ENCODE data around the gene CHRM1.

CHRM1 gene

DNA sequence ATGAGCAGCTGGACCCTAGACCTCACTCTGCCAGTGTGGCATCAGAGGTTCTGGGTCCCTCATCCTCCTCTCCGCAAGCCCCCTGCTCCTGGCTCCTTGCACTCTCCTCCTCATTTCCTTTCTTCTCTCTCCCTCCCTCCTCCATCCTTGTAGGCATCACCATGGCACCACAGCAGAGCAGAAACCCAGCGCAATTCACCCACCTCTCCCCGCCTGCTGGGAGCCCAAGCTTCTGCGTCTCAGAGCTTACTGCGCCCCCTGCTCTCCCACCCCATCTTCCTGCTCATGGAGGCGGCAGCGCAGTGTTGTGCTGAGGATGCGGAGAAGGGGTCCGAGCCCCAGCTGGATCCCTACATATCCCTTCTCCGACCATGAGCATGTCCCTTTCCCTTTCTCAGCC lies 1.7 kb downstream of the CHRM1 start:
- no peaks in the 10 kb centered on the region for H4K20me1 ChIP-seq (ENCODE audit: insufficient read depth, low read length)
- no peaks in the 10 kb centered on the region for H3K9me2 ChIP-seq (replicated peaks; ENCODE audit: insufficient read depth, low read length)
- no peaks in the 10 kb centered on the region for H3K9me3 ChIP-seq (replicated peaks; ENCODE audit: insufficient read depth, low read length)
- TF ChIP-seq EZH2phosphoT487 (IDR thresholded peaks at IDR 0.05; ENCODE audit: low read length): no peak
- no peak for TF ChIP-seq EZH2 (optimal IDR thresholded peaks at IDR 0.05; ENCODE audit: low read depth, low read length)
- TF ChIP-seq, protein P1, sequence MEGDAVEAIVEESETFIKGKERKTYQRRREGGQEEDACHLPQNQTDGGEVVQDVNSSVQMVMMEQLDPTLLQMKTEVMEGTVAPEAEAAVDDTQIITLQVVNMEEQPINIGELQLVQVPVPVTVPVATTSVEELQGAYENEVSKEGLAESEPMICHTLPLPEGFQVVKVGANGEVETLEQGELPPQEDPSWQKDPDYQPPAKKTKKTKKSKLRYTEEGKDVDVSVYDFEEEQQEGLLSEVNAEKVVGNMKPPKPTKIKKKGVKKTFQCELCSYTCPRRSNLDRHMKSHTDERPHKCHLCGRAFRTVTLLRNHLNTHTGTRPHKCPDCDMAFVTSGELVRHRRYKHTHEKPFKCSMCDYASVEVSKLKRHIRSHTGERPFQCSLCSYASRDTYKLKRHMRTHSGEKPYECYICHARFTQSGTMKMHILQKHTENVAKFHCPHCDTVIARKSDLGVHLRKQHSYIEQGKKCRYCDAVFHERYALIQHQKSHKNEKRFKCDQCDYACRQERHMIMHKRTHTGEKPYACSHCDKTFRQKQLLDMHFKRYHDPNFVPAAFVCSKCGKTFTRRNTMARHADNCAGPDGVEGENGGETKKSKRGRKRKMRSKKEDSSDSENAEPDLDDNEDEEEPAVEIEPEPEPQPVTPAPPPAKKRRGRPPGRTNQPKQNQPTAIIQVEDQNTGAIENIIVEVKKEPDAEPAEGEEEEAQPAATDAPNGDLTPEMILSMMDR (IDR thresholded peaks at IDR 0.05; ENCODE audit: low read length): no peak
- H3F3A ChIP-seq (ENCODE audit: insufficient read depth, low read length): no peaks in the 10 kb centered on the region
- no peaks in the 10 kb centered on the region for H3K36me3 ChIP-seq (replicated peaks; ENCODE audit: insufficient read depth, low read length)
- H2AFZ ChIP-seq (ENCODE audit: low read length): no peak overlapping the region
- no peak overlapping the region for H3K9ac ChIP-seq (ENCODE audit: low read length)
- H3K4me1 ChIP-seq (ENCODE audit: low read length): peaks cover 7% of the 10 kb centered on the region; the same call in 1 of the 2 replicates
- peaks cover 81% of the 10 kb centered on the region for H3K27me3 ChIP-seq (replicated peaks; ENCODE audit: insufficient read depth, low read length)
- no peak overlapping the region for H3K27ac ChIP-seq (ENCODE audit: low read length)
- no peak overlapping the region for H3K4me2 ChIP-seq (ENCODE audit: low read depth, low read length)
- no peaks in the 10 kb centered on the region for H3K79me2 ChIP-seq (ENCODE audit: low read length)
- no peak for DNase-seq
- no peak overlapping the region for H3K4me3 ChIP-seq (ENCODE audit: low read length)

DNA sequence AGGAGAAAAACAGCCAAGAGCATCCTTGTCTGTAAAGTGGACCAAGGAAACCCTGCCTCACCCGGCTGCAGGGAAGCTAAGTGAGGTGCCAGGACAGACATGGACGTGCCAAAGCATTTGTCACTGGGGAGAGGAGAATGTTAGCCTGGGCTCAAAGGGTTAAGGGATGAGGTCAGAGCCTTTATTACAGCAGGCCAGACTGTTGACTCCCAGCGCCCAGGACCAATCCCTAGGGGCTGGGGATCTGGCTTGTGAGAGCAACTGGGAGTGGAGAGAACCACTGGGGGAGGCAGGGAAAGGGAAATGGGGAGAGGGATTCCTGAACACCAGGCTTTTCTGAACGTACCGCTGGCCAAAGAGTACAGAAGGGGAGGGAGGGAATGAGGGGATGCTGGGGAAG lies 2.6 kb downstream of the CHRM1 start:
- H3F3A ChIP-seq (ENCODE audit: insufficient read depth, low read length): no peaks in the 10 kb centered on the region
- no peaks in the 10 kb centered on the region for H3K9me3 ChIP-seq (replicated peaks; ENCODE audit: insufficient read depth, low read length)
- no peak overlapping the region for H3K9ac ChIP-seq (ENCODE audit: low read length)
- H4K20me1 ChIP-seq (ENCODE audit: insufficient read depth, low read length): no peaks in the 10 kb centered on the region
- H3K79me2 ChIP-seq (ENCODE audit: low read length): no peaks in the 10 kb centered on the region
- H3K4me3 ChIP-seq (ENCODE audit: low read length): no peak overlapping the region
- H3K27ac ChIP-seq (ENCODE audit: low read length): no peak overlapping the region
- DNase-seq: no peak
- no peak overlapping the region for H2AFZ ChIP-seq (ENCODE audit: low read length)
- peaks cover 75% of the 10 kb centered on the region for H3K27me3 ChIP-seq (replicated peaks; ENCODE audit: insufficient read depth, low read length)
- peaks cover 2% of the 10 kb centered on the region; the same call in 1 of the 2 replicates for H3K4me1 ChIP-seq (ENCODE audit: low read length)
- no peaks in the 10 kb centered on the region for H3K9me2 ChIP-seq (replicated peaks; ENCODE audit: insufficient read depth, low read length)
- no peak overlapping the region for H3K4me2 ChIP-seq (ENCODE audit: low read depth, low read length)
- TF ChIP-seq, protein P1 (IDR thresholded peaks at IDR 0.05; ENCODE audit: low read length): no peak
- TF ChIP-seq EZH2 (optimal IDR thresholded peaks at IDR 0.05; ENCODE audit: low read depth, low read length): no peak
- no peak for TF ChIP-seq EZH2phosphoT487 (IDR thresholded peaks at IDR 0.05; ENCODE audit: low read length)
- no peaks in the 10 kb centered on the region for H3K36me3 ChIP-seq (replicated peaks; ENCODE audit: insufficient read depth, low read length)

DNA sequence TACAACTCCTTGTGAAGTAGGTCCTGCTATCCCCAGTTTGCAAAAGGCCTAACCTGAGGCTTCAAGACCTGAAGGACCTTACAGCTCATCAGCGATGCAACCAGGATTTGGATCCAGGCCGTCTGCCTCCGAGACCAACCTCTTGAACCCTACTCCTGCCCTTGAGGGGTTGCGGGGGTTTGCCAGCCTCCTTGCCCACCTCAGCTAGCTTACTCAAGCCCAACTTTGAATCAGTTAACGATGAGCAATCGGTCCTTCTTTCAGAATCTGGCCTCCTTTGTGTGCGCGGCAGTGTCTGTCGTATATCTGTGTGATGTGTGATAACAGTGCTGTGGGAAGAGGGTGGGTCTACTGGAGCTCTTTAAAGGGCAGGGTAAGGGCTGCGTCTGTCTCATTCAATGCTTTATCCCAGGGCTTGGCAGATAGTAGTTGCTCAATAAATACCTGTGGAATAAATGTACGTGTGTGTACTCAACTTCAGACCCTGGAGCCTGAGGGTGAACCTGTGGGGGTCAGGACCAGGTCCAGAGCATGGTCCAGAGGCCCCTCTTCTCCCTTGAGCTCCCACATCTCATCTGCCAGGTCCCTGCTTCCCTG lies 3.2 kb downstream of the CHRM1 start:
- Histone ChIP-seq H3K9ac (ENCODE audit: low read length) (no peak overlapping the region), H3K27me3 (replicated peaks; ENCODE audit: insufficient read depth, low read length) (peaks cover 70% of the 10 kb centered on the region)

DNA sequence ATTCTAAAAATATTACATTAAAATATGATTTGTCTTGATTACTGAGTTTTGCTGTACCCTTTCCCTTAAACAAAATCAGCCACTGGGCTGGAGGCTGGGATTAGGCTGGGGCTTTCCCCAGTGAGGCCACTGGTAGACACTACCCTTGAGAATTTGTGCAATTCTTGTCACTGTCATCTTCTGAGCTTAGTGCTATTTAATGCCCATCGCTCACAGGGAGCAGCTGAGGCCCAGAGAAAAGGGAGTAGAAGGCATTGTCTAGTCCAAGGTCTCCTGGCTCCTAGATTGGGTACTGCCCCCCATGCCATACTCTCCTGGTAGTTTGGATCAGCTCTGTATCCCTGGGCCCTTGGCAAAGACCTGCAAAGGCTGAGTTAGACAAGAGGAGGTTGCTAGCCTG lies 6.7 kb downstream of the CHRM1 start:
- H3K9ac ChIP-seq (ENCODE audit: low read length): no peak overlapping the region
- no peaks in the 10 kb centered on the region for H3K9me3 ChIP-seq (replicated peaks; ENCODE audit: insufficient read depth, low read length)
- TF ChIP-seq EZH2 (optimal IDR thresholded peaks at IDR 0.05; ENCODE audit: low read depth, low read length) (no peak), EZH2phosphoT487 (IDR thresholded peaks at IDR 0.05; ENCODE audit: low read length) (no peak)
- TF ChIP-seq, protein P1 (IDR thresholded peaks at IDR 0.05; ENCODE audit: low read length): no peak
- H3K4me2 ChIP-seq (ENCODE audit: low read depth, low read length): no peak overlapping the region
- no peaks in the 10 kb centered on the region for H4K20me1 ChIP-seq (ENCODE audit: insufficient read depth, low read length)
- peaks cover 67% of the 10 kb centered on the region for H3K27me3 ChIP-seq (replicated peaks; ENCODE audit: insufficient read depth, low read length)
- no peak for DNase-seq
- H3F3A ChIP-seq (ENCODE audit: insufficient read depth, low read length): no peaks in the 10 kb centered on the region
- H3K27ac ChIP-seq (ENCODE audit: low read length): no peak overlapping the region
- H3K4me1 ChIP-seq (ENCODE audit: low read length): no peaks in the 10 kb centered on the region
- H2AFZ ChIP-seq (ENCODE audit: low read length): no peak overlapping the region
- H3K9me2 ChIP-seq (replicated peaks; ENCODE audit: insufficient read depth, low read length): no peaks in the 10 kb centered on the region
- H3K79me2 ChIP-seq (ENCODE audit: low read length): no peaks in the 10 kb centered on the region
- no peak overlapping the region for H3K4me3 ChIP-seq (ENCODE audit: low read length)
- no peaks in the 10 kb centered on the region for H3K36me3 ChIP-seq (replicated peaks; ENCODE audit: insufficient read depth, low read length)

More for the DNA sequence above, 3.2 kb downstream of the CHRM1 start:
- Histone ChIP-seq H3F3A (ENCODE audit: insufficient read depth, low read length) (no peaks in the 10 kb centered on the region), H3K9me3 (replicated peaks; ENCODE audit: insufficient read depth, low read length) (no peaks in the 10 kb centered on the region), H2AFZ (ENCODE audit: low read length) (no peak overlapping the region), H3K4me3 (ENCODE audit: low read length) (no peak overlapping the region), H4K20me1 (ENCODE audit: insufficient read depth, low read length) (no peaks in the 10 kb centered on the region), H3K9me2 (replicated peaks; ENCODE audit: insufficient read depth, low read length) (no peaks in the 10 kb centered on the region), H3K27ac (ENCODE audit: low read length) (no peak overlapping the region), H3K4me2 (ENCODE audit: low read depth, low read length) (no peak overlapping the region), H3K36me3 (replicated peaks; ENCODE audit: insufficient read depth, low read length) (no peaks in the 10 kb centered on the region), H3K79me2 (ENCODE audit: low read length) (no peaks in the 10 kb centered on the region), H3K4me1 (ENCODE audit: low read length) (no peaks in the 10 kb centered on the region)
- TF ChIP-seq EZH2phosphoT487 (IDR thresholded peaks at IDR 0.05; ENCODE audit: low read length): no peak
- TF ChIP-seq EZH2 (optimal IDR thresholded peaks at IDR 0.05; ENCODE audit: low read depth, low read length): no peak
- DNase-seq: no peak
